ENCODE results near the gene ZNF32.

The ZNF32 gene

GRCh38 chr10:43681220-43681619 lies 32.5 kb upstream of the ZNF32 start:
- FAIRE-seq (no peak), DNase-seq (ENCODE audit: insufficient read length, low spot score) (no peak)

GRCh38 chr10:43680035-43680434 lies 31.4 kb upstream of the ZNF32 start:
- DNase-seq (ENCODE audit: insufficient read length, low spot score) (no peak), FAIRE-seq (no peak)

DNA sequence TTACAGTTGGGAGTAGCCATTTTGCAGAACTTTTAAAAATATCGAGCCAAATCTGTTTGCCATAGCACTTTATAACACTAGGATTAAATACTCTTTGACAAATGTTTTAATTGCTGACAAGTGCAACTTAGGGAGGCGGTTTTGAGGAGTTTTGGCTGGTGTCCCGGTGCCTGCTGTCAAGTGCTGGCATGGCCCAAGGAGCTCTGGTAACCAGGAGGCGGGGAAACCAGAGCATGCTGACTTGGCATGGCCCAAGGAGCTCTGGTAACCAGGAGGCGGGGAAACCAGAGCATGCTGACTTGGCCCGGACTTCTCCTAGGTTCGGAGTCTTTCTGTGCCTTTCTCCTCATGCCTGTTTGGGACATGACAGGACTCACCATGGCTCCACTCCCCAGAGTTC lies 30.8 kb upstream of the ZNF32 start:
- no peak for FAIRE-seq
- DNase-seq (ENCODE audit: insufficient read length, low spot score), result no peak

DNA sequence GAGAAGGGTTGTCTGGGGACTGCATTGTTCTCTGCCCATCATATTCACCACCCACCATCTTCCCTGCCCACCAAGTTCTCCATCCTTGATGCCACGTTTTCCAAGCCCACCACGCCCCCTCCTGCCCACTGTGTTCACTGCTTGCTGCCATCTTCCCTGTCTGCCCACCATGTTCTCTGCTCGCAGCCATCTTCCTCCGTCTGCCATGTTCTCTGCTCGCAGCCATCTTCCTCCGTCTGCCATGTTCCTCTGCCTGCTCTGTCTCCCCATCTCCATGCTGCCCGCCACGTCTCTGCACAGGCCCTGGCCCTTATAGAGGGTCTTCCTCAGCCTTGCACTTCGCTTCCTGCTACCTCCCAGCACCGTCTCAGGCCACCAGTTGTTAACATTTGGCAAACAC lies 30.0 kb upstream of the ZNF32 start:
- DNase-seq (ENCODE audit: insufficient read length, low spot score), result no peak
- FAIRE-seq, result no peak

GRCh38 chr10:43676901-43677300 lies 28.2 kb upstream of the ZNF32 start:
- no peak for DNase-seq (ENCODE audit: insufficient read length, low spot score)
- no peak for FAIRE-seq

DNA sequence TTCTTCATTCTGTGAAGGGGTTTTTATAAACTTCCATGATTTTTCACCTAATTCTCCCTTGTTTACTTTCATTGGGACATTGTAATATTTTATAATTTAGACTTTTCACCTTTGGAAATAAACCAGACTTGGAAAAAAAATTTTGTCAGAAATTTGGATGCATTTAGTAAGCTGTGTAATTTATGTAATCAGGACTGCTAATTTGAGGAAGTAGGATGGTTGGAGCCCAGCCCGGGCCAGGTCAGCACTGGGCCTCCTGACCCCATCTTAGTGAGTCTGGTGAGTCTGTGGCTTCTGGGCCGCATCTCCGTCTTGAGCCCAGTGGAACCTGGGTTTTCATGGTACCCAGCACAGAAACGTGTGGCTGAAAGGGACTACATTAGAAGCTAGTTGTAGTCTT lies 27.6 kb upstream of the ZNF32 start:
- FAIRE-seq (no peak), DNase-seq (ENCODE audit: insufficient read length, low spot score) (no peak)

DNA sequence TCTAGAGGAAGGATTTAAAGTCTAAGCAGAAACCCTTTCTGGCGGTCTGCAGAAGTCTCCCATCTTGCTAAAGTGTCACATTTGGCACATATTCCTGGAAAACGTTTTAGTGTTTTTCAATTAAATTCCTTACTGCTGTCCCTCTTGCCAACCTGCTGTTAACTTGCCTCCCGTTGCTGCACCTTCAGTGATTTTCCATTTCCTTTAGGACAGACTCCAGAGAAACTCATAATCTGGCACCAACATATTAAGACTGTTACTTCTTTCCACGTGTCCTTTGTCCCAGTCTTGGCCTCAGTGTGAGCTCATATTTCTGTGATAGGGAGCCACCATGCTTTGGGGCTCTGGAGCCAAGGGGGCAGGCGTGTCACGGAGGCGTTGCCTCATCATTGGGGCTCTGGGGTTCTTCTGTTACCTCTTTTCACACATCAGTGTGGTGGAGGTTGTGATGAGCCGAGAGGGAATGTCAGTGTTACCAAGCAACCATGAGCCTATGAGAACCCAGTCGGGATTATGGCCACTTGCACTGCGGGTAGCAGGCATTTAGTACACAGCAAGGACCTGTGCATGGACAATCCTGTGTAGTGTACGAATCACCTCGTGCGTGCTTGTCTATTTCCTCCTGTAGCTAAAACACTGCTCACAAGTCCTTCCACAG lies 26.0 kb upstream of the ZNF32 start:
- DNase-seq (ENCODE audit: insufficient read length, low spot score) (no peak), FAIRE-seq (no peak)

DNA sequence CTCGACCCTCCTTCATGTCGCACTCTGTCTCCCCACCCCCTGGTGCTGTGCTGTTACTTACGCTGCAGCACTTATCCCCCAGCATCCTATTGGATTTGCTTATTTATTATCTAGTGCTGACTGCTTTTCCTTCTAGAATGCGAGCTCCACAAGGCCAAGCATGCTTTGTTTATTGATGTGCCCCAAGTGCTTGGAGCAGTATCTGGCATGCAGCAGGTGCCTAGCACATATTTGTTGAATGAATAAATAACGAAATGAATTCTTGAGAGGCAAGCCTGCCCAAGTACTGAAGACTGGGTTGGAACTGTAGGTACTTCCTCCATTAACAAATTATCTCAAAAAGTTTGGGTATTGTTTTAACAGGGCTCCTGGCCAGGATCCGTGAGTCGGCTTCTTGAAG lies 24.8 kb upstream of the ZNF32 start:
- DNase-seq (ENCODE audit: insufficient read length, low spot score) (no peak), FAIRE-seq (no peak)

DNA sequence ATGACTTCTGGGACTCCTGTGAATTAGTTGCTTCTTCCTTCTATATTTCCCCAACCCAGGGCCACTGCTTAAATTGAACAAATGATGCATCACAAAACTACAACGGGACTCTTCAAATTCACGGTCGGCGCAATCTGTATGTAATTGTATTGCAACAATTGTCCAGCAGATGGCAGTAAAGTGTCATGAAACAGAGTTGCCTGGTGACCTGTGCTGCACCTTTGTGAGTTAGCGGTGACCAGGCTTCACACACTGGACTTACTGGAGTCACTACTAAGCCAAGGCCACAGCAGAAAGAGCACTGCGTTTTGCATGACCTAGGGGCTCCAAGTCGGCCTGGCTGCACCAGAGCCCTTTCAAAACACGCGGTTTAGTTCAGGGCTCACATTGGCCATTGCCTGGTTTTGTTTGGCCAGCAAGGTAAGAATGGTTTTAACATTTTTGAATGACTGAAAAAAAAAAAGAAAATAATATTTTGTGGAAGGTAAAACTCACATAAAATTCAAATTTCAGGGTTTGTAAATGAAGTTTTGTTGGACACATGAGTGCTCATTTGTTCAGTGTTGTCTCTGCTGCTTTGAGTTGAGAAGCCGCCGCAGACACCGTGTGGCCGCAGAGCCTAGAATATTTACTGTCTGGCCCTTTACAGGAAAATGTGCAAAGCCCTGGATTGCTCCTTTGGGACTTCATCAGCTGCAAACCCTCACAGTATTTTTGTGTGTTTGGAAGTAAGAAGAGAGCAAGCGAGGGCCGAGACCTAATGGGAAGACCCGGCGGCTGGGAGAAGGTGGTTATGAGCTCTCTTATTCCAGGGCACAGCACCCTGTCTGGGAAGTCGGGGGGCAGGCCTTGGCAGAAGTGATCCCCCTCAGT lies 23.2 kb upstream of the ZNF32 start:
- FAIRE-seq (peak; percentile 83), DNase-seq (ENCODE audit: insufficient read length, low spot score) (peak; percentile 83)

DNA sequence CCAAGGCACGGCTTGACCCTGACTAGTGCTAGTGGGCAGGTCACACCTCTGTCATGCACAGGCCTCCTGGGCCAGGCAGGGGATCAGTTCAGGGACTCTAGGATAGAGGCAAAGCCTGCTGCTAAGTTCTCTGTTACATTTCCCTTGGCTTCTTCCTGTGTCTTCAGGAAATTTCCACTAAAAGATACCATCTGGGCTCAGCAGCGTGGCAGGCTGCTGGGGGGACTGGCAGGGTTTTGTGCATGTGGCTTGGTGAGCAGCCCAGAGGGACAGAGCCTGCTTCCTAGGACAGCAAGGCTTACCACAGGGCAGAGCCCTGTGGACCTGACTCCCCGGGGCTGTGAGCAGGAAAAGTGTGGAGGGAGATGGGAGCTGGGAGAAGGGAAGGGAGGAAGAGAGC lies 20.7 kb upstream of the ZNF32 start:
- FAIRE-seq, result no peak
- no peak for DNase-seq (ENCODE audit: insufficient read length, low spot score)

DNA sequence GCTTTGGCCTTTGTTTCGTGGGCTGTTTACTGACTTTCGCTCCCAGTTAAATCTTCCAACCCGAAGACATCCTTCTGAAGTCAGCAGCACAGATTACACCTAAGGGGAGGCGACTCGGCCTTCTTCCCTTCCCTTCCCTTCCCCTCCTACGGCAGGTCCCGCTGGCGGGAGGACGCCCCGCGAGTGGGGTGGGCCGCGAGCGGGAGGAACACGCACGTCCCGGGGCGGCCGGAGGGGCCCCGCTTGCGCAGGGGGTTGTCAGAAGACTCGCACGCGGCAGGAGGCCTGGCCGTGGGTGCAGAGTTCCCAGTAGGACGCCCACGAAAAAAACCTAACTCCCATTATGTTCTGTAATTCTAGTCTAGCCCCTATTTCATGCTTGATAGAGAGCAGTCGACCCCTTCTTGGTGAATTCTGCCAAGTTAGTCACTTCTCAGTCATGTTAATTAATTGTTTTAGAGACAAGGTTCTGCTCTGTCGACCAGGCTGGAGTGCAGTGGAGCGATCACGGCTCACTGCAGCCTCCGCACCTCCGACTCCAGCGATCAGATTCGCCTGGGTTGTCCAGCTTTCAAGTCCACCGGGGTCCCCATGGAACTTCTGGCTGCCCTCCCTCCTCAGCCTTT lies 19.2 kb upstream of the ZNF32 start:
- no peak for FAIRE-seq
- no peak for DNase-seq (ENCODE audit: insufficient read length, low spot score)

DNA sequence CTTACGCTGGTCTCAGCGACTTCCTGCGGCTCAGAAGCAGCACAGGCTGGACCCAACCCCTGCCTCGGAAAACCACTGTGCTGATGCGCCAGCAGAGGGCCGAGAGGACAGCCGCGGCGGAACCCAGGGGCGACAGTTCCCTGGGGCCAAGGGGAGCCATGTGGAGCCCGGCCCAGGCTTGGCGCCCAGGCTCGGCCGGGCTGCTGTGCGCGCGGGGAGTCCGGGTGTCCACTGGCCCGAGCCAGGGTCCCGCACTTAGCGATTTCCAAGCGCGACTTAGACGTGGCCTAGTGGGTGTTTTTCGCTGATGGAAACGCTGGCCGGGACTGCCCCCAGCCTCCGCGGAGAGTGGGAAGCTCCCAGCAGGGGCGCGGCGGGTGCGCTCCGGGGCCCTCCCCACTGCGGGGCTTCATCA lies 18.6 kb upstream of the ZNF32 start:
- DNase-seq (ENCODE audit: insufficient read length, low spot score) (no peak), FAIRE-seq (no peak)

DNA sequence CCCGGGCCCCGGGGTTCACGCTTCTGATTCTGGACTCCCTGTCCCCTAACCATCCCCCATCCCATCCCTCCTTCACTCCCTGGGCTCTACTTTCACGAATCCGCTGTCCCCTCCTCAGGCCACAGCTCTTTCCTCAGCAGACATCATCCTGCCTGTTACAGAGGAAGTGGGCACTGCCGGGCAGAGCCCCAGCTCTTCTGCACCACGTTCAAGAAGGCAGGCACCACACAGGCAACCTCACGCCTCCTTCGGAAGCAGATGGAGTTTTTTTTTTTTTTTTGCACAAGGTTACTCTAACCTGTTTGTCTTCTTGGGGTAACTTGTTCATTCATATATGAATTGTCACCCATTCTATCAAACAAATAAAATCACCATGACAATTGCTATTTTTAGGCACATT lies 17.9 kb upstream of the ZNF32 start:
- FAIRE-seq (no peak), DNase-seq (ENCODE audit: insufficient read length, low spot score) (no peak)

DNA sequence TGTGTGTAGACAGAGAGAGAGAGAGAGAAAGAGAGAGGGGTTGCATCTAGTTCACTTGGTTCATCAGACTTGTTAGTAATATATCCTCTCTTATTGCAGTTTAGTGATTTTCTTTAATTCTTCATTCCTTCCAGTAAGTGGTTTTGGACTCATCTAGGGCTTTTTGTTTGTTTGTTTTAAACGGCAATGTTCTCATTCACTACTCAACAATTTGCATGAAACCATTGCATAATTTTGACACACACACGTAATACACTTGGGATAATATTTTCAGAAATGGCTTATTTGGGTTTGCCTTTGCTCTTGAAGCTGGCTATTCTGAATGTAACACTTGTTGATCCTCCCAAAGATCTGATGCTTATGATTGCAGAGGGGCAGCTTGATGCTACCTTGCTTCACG lies 16.4 kb upstream of the ZNF32 start:
- FAIRE-seq (no peak), DNase-seq (ENCODE audit: insufficient read length, low spot score) (no peak)

DNA sequence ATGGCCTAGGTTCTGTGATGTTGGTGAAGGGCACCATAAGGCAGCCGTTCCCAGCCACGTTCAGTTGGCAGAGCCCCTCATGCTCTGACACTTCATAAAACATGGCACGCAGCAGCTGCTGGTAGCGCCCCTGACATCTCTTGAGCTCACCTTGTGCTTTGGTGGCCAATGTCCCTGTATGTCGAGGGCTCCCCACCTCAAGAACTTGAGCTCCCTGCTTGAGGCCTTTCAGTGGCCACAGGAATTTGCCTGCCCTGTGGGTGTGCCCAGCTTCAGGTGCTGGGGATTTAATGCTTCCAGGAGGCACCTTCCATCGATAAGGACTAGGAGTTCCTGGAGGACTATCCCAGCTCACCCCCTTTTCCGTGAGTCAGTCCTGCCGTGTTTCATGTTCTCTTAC lies 9.5 kb upstream of the ZNF32 start:
- FAIRE-seq (no peak), DNase-seq (ENCODE audit: insufficient read length, low spot score) (no peak)

GRCh38 chr10:43655311-43655710 lies 6.6 kb upstream of the ZNF32 start:
- FAIRE-seq (no peak), DNase-seq (ENCODE audit: insufficient read length, low spot score) (no peak)

DNA sequence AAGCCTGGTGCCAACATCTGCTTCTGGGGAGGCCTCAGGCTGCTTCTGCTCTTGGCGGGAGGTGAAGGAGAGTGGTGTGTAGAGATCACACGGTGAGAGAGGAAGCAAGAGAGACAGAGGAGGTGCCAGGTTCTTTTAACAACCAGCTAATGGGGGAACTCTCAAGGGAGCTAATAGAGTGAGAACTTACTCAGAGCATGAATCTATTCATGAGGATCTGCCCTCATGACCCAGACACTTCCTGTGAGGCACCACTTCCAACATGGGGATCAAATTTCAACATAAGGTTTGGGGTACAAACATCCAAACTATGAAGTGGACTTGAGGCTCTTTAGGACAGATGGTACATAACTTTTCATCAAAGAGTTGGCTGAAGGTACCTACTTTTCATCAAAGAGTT lies 5.1 kb upstream of the ZNF32 start:
- DNase-seq (ENCODE audit: insufficient read length, low spot score) (no peak), FAIRE-seq (no peak)

DNA sequence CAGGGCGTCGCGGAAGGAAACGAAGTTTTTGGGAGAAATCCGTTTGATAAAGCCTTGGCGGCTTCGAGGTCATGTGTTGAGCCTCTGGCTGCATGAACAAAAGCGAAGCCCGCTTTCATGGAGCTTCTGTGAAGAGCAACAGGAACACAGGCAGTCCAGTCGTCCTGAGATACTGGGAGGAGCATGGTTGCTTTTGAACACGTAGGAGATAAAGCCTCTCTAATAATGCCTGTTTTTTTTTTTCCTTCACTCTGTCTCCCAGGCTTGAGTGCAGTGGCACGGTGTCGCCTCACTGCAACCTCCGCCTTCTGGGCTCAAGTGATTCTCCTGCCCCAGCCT lies 473 bp upstream of the ZNF32 start:
- FAIRE-seq (no peak), DNase-seq (ENCODE audit: insufficient read length, low spot score) (no peak)

GRCh38 chr10:43648095-43648397 lies 635 bp downstream of the ZNF32 start:
- no peak for DNase-seq (ENCODE audit: insufficient read length, low spot score)
- no peak for FAIRE-seq

DNA sequence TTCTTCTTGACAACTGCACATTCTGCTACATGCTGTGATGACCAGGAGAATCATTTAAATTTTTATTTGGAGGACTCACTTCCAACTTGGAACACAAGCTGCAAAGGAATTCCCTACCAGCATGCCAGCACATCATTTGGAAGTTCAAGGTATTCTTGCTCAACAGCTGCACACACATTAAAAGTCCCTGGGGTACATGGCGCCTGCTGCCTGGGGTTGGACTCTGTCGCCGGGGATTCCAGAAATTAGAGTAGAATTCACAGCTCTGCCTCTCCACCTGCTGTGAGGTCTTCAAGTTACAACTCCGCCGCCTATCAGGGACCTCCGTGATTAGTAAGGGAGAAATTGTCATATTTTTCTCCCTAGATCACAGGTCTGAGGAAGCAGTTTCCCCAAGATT lies 1.1 kb downstream of the ZNF32 start:
- DNase-seq (ENCODE audit: insufficient read length, low spot score), result no peak
- FAIRE-seq, result no peak

DNA sequence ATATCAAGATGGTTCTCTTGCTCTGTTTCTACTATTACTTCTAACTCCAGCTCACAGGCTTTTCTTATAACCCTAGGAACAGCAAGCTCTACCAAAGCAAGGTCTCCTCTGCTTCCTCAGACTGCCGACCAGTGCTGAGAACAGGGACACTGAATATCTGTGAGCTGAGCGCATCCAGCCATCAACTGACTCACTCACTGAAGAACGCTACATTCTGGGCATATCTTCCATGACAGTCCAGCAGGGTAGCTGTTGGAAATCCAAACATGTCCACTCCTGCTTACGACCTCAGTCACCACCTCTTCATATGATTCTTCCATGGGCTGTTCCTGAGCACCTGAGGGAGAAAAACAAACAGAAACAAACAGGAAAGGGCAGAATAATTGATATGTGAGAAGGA lies 2.8 kb downstream of the ZNF32 start:
- FAIRE-seq (no peak), DNase-seq (ENCODE audit: insufficient read length, low spot score) (no peak)

DNA sequence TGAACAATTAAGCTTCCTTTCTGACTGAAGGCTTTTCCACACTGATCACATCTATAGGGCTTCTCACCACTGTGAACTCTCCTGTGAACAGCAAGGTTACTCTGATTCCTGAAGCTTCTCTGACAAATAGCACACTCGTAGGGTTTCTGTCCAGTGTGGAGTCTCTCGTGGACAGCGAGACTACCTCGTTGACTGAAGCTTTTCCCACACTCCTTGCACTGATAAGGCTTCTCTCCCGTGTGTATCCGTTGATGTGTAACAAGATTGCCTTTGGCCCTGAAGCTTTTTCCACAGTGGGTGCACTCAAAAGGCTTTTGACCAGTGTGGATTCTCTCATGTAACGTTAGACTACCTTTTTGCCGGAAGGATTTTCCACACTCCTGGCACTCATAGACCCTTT lies 4.4 kb downstream of the ZNF32 start:
- no peak for FAIRE-seq
- DNase-seq (ENCODE audit: insufficient read length, low spot score), result no peak

Measured in GM19239 (cell line).